ENCODE measurements around the gene STAG1. TPM values are rescaled to one million over a fixed set of nuclear protein-coding genes. Genes with fewer than 3 reads are reported as not detected.

The STAG1 gene
- total RNA-seq, 1 experiment from 2014 or later: 34.6 TPM

DNA sequence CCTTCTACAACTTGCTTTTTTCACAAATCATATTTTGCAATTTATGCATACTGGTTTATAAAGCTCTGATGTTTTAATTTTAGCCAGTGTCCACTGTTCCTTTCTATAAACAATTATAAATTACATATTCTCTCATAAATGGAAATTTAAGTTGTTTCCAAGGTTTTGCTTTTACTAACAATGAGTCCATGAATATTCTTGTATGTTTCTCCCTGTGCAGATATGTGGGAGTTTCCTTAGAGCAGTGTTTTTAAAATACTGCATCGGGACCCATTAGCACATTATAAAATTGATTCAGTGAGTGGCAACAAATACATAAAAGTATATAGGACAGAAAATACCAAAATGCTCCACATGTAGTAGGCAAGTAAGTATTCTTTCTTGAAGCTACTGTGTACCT, 266.4 kb downstream of the STAG1 start:
- no peak overlapping the region for H2BK15ac ChIP-seq (ENCODE audit: low read depth, low read length)
- no peak overlapping the region for H3K4ac ChIP-seq (ENCODE audit: low read depth, low read length)
- H3K14ac ChIP-seq (ENCODE audit: insufficient read depth, low read length): no peak overlapping the region
- H3K4me3 Mint-ChIP-seq: no peak overlapping the region
- H3K9ac ChIP-seq (ENCODE audit: extremely low read depth, insufficient read length, low read length): no peak overlapping the region
- no peaks in the 10 kb centered on the region for H3K23me2 ChIP-seq (ENCODE audit: insufficient read length, low read depth, low read length, poor library complexity, severe bottlenecking)
- no peak overlapping the region for H3K27ac Mint-ChIP-seq
- H3K23ac ChIP-seq (ENCODE audit: insufficient read length, low read depth, low read length): no peak overlapping the region
- H3K4me1 Mint-ChIP-seq: no peaks in the 10 kb centered on the region
- no peaks in the 10 kb centered on the region for H3K27me3 Mint-ChIP-seq (ENCODE audit: low read depth)
- H2BK120ac ChIP-seq (ENCODE audit: low read depth, low read length, poor library complexity, severe bottlenecking): no peak overlapping the region
- peaks cover 0 to 3% of the 10 kb centered on the region in 2 experiments; a peak in 2 of 5 replicates for H3K9me3 Mint-ChIP-seq
- TF ChIP-seq, protein P1, sequence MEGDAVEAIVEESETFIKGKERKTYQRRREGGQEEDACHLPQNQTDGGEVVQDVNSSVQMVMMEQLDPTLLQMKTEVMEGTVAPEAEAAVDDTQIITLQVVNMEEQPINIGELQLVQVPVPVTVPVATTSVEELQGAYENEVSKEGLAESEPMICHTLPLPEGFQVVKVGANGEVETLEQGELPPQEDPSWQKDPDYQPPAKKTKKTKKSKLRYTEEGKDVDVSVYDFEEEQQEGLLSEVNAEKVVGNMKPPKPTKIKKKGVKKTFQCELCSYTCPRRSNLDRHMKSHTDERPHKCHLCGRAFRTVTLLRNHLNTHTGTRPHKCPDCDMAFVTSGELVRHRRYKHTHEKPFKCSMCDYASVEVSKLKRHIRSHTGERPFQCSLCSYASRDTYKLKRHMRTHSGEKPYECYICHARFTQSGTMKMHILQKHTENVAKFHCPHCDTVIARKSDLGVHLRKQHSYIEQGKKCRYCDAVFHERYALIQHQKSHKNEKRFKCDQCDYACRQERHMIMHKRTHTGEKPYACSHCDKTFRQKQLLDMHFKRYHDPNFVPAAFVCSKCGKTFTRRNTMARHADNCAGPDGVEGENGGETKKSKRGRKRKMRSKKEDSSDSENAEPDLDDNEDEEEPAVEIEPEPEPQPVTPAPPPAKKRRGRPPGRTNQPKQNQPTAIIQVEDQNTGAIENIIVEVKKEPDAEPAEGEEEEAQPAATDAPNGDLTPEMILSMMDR (conservative IDR thresholded peaks at IDR 0.05): no peak
- no peaks in the 10 kb centered on the region for H3K79me2 ChIP-seq (ENCODE audit: insufficient read depth, low read length)
- peaks cover 10 to 23% (median 14%) of the 10 kb centered on the region in 3 experiments; a peak in 6 of 7 replicates for H3K36me3 Mint-ChIP-seq (ENCODE audit: insufficient read depth in 1 of 3, low read depth in 3 of 3)
- no peak overlapping the region for H3K56ac ChIP-seq (ENCODE audit: insufficient read length, low read depth, low read length)
- WGBS (ENCODE audit: extremely low coverage, insufficient read length, low lambda C conversion rate): no CpG with 5 or more reads among the region's 1 CpG
- H3K9me3 ChIP-seq (ENCODE audit: control insufficient read depth, low read depth, low read length): no peaks in the 10 kb centered on the region
- no peak overlapping the region for H3K4me2 ChIP-seq (ENCODE audit: insufficient read depth, insufficient read length, low read length)
- no peak overlapping the region for H2BK12ac ChIP-seq (ENCODE audit: insufficient read length, low read depth, low read length)
- DNase-seq: no peak
- H4K20me1 ChIP-seq (ENCODE audit: control insufficient read depth, insufficient read depth, insufficient read length): no peaks in the 10 kb centered on the region
- no peak overlapping the region for H4K91ac ChIP-seq (ENCODE audit: insufficient read length, low read depth, low read length)
- no peak overlapping the region for H2BK20ac ChIP-seq (ENCODE audit: low read depth, low read length, poor library complexity, severe bottlenecking)
- no peak overlapping the region for H2AFZ ChIP-seq (ENCODE audit: low read length)
- H3K27ac ChIP-seq (ENCODE audit: insufficient read length, low read depth, low read length): no peak overlapping the region
- no peaks in the 10 kb centered on the region for H3K27me3 ChIP-seq (ENCODE audit: insufficient read depth, low read length)
- no peak overlapping the region for H3T11ph ChIP-seq (ENCODE audit: low read length)
- no peaks in the 10 kb centered on the region for H3K4me1 ChIP-seq (ENCODE audit: insufficient read depth, low read length)
- H4K5ac ChIP-seq (ENCODE audit: insufficient read length, low read depth, low read length): no peak overlapping the region
- no peak overlapping the region for H4K8ac ChIP-seq (replicated peaks; ENCODE audit: insufficient read length, low read depth, low read length)
- H3K79me1 ChIP-seq (ENCODE audit: insufficient read depth, low read depth, low read length, poor library complexity, severe bottlenecking): no peaks in the 10 kb centered on the region
- H2AK5ac ChIP-seq (ENCODE audit: insufficient read length, low read length): no peak overlapping the region
- no peak overlapping the region for H3K18ac ChIP-seq (ENCODE audit: insufficient read length, low read depth, low read length)
- no peak overlapping the region for H2BK5ac ChIP-seq (ENCODE audit: insufficient read length, low read length)

All from H9 (cell line).